HepG2 (cell line): ENCODE results near the gene CACNA1H. TPM values are rescaled to one million over a fixed set of nuclear protein-coding genes. Genes with fewer than 3 reads are reported as not detected.
A peak's percentile ranks its signal among the peaks of the same experiment; 100 is the strongest.

Source experiments
- ARID4A ChIP-seq: sonication (generic); formaldehyde crosslinking; IDR thresholded peaks from 2 replicates; pipeline ENCODE4 v1.5.0; 2020; ENCODE audit warnings: mild to moderate bottlenecking, missing genetic modification reagents, borderline replicate concordance
- CTCF ChIP-seq: sonication (generic); formaldehyde crosslinking; IDR thresholded peaks from 2 replicates; pipeline ENCODE4 v1.5.0; 2020; ENCODE audit warnings: mild to moderate bottlenecking, missing genetic modification reagents, moderate library complexity
- EP300 ChIP-seq, 3 experiments: sonication (generic) in 1 of 3; formaldehyde crosslinking in 1 of 3; IDR thresholded peaks; 2 replicates each; pipeline versions ENCODE4 v1.5.1 to v1.6.1; 2011 to 2020; ENCODE audit warnings: low read depth in 2 of 3, low read length in 2 of 3, borderline replicate concordance in 1 of 3, improper control_type of control experiment in 1 of 3, mild to moderate bottlenecking in 1 of 3, missing genetic modification reagents in 1 of 3, moderate library complexity in 1 of 3
- HNF4G ChIP-seq, 2 experiments: sonication (generic) in 1 of 2; formaldehyde crosslinking in 1 of 2; IDR thresholded peaks; 2 replicates each; pipeline versions ENCODE4 v1.4.0 to v1.6.1; 2011 to 2020; ENCODE audit warnings: borderline replicate concordance in 2 of 2, low read depth in 2 of 2, mild to moderate bottlenecking in 2 of 2, low read length in 1 of 2, missing genetic modification reagents in 1 of 2, moderate library complexity in 1 of 2
- HOXA5 ChIP-seq: sonication (generic); formaldehyde crosslinking; IDR thresholded peaks from 2 replicates; pipeline ENCODE4 v1.4.0; 2020; ENCODE audit warnings: missing genetic modification reagents
- NFRKB ChIP-seq: fragments of 450-650 bp; IDR thresholded peaks from 2 replicates; pipeline ENCODE4 v1.6.1; 2017
- NFYB ChIP-seq: sonication (generic); formaldehyde crosslinking; IDR thresholded peaks from 2 replicates; pipeline ENCODE4 v1.4.0; 2020; ENCODE audit warnings: missing genetic modification reagents
- PLRG1 ChIP-seq: fragments of 450-650 bp; conservative IDR thresholded peaks from 2 replicates; pipeline ENCODE4 v1.6.1; 2016
- RAD51 ChIP-seq: fragments of 450-650 bp; IDR thresholded peaks from 2 replicates; pipeline ENCODE4 v1.6.1; 2016; ENCODE audit warnings: borderline replicate concordance
- RCOR2 ChIP-seq: IDR thresholded peaks from 2 replicates; pipeline ENCODE4 v1.6.1; 2016; ENCODE audit warnings: missing biosample characterization, missing genetic modification reagents
- SAFB2 ChIP-seq: sonication (generic); formaldehyde crosslinking; IDR thresholded peaks from 2 replicates; pipeline ENCODE4 v1.5.1; 2020; ENCODE audit warnings: missing genetic modification reagents, low read depth, mild to moderate bottlenecking, borderline replicate concordance
- TARDBP ChIP-seq: sonication (generic); formaldehyde crosslinking; IDR thresholded peaks from 2 replicates; pipeline ENCODE4 v1.8.0; 2022; ENCODE audit warnings: mild to moderate bottlenecking, missing genetic modification reagents
- TIGD3 ChIP-seq: sonication (generic); formaldehyde crosslinking; IDR thresholded peaks from 2 replicates; pipeline ENCODE4 v1.5.1; 2020; ENCODE audit warnings: mild to moderate bottlenecking, missing genetic modification reagents, borderline replicate concordance
- ZNF251 ChIP-seq: sonication (generic); formaldehyde crosslinking; IDR thresholded peaks from 2 replicates; pipeline ENCODE4 v1.9.0; 2021; ENCODE audit warnings: mild to moderate bottlenecking, missing genetic modification reagents
- ZNF530 ChIP-seq: sonication (generic); formaldehyde crosslinking; IDR thresholded peaks from 2 replicates; pipeline ENCODE4 v1.5.0; 2020; ENCODE audit warnings: low read depth, mild to moderate bottlenecking, missing genetic modification reagents
- ZNF563 ChIP-seq: sonication (generic); formaldehyde crosslinking; IDR thresholded peaks from 2 replicates; pipeline ENCODE4 v1.8.0; 2022; ENCODE audit warnings: mild to moderate bottlenecking, moderate library complexity, missing genetic modification reagents
- ZNF770 ChIP-seq: sonication (generic); formaldehyde crosslinking; IDR thresholded peaks from 2 replicates; pipeline ENCODE4 v1.5.0; 2020; ENCODE audit warnings: mild to moderate bottlenecking, missing genetic modification reagents
- polyA plus RNA-seq, 8 experiments: library from polyadenylated mRNA; depleted of rRNA in 3 of 8; stranded (reverse) in 7 of 8; unstranded in 1 of 8; fragments of >200 nt; fragmentation: Illumina TruSeq in 4 of 8; extraction: Trizol in 4 of 8; gene quantifications; 2 replicates each; pipeline versions ENCODE4 v1.2.1 to v1.2.3, GENCODE V29; 2011 to 2016; ENCODE audit warnings: low read depth in 4 of 8, missing spikeins in 1 of 8, mixed read lengths in 1 of 8; ENCODE audit not compliant: insufficient read depth in 1 of 8
- total RNA-seq, 5 experiments: library from RNA; depleted of rRNA; stranded (reverse); fragments of >200 nt; fragmentation: Illumina TruSeq; extraction: Trizol; gene quantifications; 2 replicates each; pipeline ENCODE4 v1.2.3, GENCODE V29; 2016; ENCODE audit warnings: low read depth in 1 of 5

Gene CACNA1H
- total and polyA plus RNA-seq, 2 of the 13 experiments (the other 11 are each of a cell fraction or from before 2014, with no cell fraction given): 0.40 to 1.8 TPM

GRCh38 chr16:1184156-1184868, 31.4 kb downstream of the CACNA1H start (continued):
- TF ChIP-seq RAD51 (peak; percentile 77), PLRG1 (no peak), ZNF770 (CRISPR knock-in tag) (peak; percentile 91), TIGD3 (CRISPR knock-in tag) (no peak), NFYB (CRISPR knock-in tag) (no peak), ZNF530 (CRISPR knock-in tag) (no peak), SAFB2 (CRISPR knock-in tag) (no peak), CTCF (CRISPR knock-in tag) (peak; percentile 60), ZNF251 (CRISPR knock-in tag) (no peak), EP300 (IDR thresholded peaks at IDR 0.05; ENCODE audit: low read depth in 2 of 2, low read length in 2 of 2) (no peak), EP300 (CRISPR knock-in tag; IDR thresholded peaks at IDR 0.05; ENCODE audit: borderline replicate concordance) (no peak; the same call in 1 of the 2 replicates), HNF4G (IDR thresholded peaks at IDR 0.05; ENCODE audit: borderline replicate concordance, low read depth, low read length) (no peak), HNF4G (CRISPR knock-in tag; IDR thresholded peaks at IDR 0.05; ENCODE audit: borderline replicate concordance, low read depth) (no peak), NFRKB (no peak), HOXA5 (CRISPR knock-in tag) (0 out of 2 replicates have a peak, but pooled peaks have one; percentile 30), TARDBP (no peak), ARID4A (CRISPR knock-in tag) (peak; percentile 40; the same call in 1 of the 2 replicates), ZNF563 (CRISPR knock-in tag) (0 out of 2 replicates have a peak, but pooled peaks have one; percentile 46), RCOR2 (CRISPR knock-in tag) (no peak)
